DMS 273 treated with DMSO at 0.1 percent for 48 hours (cell line): Measurements from ENCODE around the gene ZNF491.
A peak's percentile ranks its signal among the peaks of the same experiment; 100 is the strongest.
"Not testable (repeated sequence)": the region's sequence is repeated elsewhere in the genome, so short reads cannot be mapped to it uniquely, and the experiment has no call there.

Experiments used
- DNase-seq: peaks from one replicate; lab custom pipeline; 2025; lab: John Stamatoyannopoulos, UW

Gene ZNF491

DNA sequence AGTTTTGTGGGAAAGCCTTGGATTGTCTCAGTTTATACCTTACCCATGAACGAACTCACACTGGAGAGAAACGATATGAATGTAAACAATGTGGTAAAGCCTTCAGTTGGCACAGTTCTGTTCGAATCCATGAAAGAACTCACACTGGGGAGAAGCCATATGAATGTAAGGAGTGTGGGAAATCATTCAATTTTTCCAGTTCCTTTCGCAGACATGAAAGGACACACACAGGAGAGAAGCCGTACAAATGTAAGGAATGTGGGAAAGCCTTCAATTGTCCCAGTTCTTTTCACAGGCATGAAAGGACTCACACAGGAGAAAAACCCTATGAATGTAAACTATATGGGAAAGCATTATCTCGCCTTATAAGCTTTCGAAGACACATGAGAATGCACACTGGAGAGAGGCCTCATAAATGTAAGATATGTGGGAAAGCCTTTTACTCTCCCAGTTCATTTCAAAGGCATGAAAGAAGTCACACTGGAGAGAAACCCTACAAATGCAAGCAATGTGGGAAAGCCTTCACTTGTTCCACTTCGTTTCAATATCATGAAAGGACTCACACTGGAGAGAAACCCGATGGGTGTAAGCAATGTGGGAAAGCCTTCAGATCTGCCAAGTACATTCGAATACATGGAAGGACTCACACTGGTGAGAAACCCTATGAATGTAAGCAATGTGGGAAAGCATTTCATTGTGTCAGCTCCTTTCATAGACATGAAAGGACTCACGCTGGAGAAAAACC is 8.2 kb downstream of the ZNF491 start:
- DNase-seq: no peak

DNA sequence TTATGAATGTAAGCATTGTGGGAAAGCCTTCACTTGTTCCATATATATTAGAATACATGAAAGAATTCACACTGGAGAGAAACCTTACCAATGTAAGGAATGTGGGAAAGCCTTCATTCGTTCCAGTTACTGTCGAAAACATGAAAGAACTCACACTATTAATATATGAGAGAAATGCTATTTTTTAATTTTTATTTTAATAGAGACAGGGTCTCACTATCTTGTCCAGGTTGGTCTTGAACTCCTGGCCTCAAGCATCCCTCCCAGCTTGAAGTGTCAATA is 8.7 kb downstream of the ZNF491 start:
- no peak for DNase-seq

DNA sequence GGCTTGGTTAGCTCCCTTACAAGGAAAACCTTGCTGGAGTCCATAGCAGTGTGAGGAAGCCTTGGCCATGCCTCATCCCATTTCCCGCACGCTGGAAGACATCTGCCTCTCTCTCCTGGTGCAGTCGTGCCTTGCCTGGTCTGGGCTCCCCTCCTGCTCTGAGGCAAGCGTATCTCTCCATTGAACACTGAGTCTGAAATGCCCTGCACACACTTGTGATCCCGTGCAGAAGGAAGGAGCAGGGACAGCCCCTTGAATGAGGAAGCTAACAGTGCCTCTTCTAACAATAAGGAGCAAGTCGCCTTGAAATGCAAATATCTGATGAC is 15.3 kb downstream of the ZNF491 start:
- DNase-seq: no peak

DNA sequence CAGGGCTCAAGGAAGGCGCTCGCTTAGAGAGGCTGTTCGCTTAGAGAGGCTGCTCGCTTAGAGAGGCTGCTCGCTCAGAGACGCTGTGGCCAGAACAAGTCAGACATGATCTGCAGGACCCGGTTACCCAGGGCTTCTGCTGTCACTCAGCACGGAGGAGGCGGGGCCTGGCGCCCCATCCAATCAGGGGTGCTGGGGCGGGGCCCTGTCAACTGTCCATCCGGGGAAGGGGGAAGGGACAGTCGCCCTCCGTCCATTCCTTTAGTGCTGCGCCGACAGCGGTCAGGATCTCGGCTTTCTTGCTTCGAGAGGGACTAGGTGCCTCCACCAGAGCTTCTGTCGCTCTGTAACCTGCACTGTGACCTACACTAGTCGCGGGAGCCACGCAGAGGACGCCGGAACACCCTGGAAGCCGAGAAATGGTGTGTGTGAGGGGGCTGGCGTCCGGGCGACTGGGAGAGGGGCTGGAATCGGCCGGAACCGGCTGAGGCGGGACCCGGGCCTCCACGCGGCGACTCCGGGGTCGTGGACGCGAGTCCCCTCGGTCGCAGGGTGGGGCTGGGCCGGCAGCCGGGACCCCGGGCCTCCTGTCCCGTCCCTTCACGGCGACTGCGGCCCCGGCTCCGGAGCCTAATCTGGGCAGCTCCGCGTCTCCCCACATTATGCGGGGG is 15.8 kb downstream of the ZNF491 start, which contains the start of gene ZNF440:
Gene ZNF440, plus strand, starts transcription at position 245 of the 671 bp plus-strand sequence. Its CDS starts 175 bp downstream, at position 420.
- DNase-seq: peak; percentile 67

DNA sequence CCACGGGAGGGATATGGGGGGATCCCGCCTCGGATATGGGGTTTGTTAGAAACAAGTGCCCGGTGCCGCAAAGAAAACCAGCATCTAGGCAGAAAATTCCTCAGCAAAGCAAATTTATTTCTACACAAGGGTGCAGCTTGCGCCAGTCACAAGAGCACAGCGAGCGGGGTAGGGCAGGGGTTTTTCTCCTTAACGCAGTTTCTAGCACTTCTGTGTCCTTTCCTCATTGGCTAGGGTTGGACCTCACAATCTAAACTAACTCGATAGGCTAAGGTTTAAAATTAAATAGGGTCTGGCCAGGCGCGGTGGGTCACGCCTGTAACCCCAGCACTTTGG is 16.3 kb downstream of the ZNF491 start:
- DNase-seq: no peak

DNA sequence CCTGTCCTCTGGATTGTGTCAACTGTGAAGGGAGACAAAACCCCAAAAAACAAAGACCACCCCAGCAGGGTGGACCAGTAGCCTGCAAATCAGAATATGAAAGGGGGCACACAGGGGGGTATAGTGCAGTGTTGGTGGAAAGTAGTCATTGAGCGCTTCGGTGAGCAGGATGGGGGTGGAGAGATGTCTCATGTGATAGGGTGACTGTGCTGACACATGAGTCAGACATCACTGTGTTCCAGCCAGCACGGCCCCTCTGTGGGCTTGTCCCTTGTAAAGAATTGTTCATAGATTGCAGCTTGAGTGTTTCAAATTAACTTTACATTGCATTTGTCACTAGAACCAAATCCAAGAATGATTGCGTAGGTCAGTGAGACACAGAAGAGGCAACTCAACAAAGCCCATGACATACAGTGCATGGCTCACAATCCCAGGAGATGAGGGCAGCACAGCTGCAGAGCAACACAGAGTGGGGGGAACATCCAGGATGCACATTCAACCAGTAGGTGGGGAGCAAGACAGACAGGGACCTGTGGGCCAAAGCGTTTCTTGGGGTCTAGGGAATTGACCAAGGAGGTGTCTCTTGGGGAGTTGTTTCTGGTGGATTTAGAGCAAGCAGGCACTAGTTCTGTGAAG is 23.3 kb downstream of the ZNF491 start:
- no peak for DNase-seq

DNA sequence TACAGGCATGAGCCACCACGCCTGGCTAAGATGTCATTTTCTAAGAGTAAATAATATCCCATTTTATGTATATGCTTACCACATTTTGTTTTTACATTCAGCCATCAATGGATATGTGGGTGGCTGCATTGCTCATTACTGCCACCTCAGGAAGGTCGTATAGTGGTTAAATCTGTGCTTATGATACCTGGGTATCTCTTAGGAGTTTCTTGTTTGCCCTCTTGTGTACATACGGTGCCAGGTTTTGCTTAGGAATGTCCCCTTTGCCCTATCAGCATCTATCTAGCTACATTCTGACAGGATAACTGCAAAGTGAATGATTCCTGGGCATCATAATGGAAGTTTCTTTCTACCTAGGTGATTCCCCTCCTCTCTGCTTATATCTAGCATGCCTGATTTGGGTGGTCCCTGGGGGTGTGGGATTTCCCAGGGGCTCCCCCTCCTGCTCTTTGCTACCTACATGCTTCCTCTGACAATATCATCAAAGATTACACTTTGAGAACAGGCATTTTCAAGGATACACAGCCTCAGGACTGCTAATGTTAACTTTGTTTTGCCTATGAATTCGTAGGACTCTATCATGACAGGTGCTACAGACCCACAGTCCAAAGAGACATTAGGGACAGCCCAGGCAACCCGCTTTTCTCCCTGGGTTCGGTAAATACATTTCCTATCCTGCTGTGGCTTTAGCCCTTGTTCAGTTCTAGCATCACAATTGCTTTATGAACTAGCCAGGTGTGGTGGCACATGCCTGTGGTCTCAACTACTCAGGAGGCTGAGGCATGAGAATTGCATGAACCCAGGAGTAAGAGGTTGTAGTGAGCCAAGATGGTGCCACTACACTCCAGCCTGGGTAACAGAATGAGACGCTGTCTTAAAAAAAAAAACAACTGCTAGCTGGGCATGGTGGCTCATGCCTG is 30.9 kb downstream of the ZNF491 start:
- not testable (repeated sequence) for DNase-seq

DNA sequence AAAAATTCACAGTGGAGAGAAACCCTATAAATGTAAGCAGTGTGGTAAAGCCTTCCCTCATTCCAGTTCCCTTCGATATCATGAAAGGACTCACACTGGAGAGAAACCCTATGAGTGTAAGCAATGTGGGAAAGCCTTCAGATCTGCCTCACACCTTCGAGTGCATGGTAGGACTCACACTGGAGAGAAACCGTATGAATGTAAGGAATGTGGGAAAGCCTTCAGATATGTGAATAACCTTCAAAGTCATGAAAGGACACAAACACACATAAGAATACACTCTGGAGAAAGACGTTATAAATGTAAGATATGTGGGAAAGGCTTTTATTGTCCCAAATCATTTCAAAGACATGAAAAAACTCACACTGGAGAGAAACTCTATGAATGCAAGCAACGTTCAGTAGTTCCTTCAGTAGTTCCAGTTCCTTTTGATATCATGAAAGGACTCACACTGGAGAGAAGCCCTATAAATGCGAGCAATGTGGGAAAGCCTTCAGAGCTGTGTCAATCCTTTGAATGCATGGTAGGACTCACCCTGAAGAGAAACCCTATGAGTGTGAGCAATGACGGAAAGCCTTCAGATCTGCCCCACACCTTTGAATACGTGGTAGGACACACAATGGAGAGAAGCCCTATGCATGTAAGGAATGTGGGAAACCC is 34.1 kb downstream of the ZNF491 start:
- DNase-seq: no peak

DNA sequence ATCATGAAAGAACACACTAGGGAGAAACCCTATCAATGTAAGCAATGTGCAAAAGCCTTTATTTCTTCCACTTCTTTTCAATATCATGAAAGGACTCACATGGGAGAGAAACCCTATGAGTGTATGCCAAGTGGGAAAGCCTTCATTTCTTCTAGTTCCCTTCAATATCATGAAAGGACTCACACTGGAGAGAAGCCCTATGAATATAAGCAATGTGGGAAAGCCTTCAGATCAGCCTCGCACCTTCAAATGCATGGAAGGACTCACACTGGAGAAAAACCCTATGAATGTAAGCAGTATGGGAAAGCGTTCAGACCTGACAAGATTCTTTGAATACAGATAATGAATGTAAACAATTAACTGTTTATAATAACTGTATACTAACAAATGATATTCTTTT is 35.2 kb downstream of the ZNF491 start:
- no peak for DNase-seq

DNA sequence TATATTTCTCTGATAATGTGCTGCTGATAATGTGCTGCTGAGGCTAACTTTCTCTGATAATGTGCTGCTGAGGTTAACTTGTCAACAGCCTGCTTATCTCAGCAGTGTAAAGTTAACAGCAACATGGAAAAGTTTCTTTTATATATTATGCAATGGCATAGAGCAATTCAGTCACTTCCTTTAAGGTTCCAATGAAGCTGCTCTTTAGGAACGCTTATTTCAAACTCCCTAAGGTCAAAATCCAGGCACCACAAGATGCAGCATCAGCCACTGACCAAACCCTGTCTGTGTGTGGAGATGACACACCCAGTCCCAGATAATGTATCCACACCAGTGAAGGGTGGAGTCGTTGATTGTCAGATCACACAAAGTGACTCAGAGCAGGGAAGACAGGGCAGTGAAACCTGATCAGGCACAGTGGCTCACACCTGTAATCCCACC is 37.3 kb downstream of the ZNF491 start:
- DNase-seq: not testable (repeated sequence)

DNA sequence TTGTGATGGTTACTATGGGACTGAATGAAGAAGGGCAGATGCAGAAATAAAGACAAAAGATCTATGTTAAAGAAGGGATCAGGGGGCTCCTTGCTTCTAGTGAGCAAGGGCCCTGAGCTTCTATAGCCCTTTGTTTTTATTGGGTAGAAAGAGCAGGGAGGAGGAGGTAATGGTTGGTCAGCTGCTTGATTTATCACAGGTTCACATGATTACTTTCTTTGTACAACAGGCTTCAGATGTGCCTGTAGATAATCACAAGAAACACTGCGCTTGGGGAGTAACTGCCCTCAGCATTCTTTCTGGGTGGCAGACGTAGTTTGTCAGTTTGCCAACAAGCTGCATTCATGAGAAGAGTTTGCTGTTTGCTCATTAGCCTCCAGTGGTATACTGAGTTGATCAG is 45.4 kb downstream of the ZNF491 start:
- DNase-seq: no peak

DNA sequence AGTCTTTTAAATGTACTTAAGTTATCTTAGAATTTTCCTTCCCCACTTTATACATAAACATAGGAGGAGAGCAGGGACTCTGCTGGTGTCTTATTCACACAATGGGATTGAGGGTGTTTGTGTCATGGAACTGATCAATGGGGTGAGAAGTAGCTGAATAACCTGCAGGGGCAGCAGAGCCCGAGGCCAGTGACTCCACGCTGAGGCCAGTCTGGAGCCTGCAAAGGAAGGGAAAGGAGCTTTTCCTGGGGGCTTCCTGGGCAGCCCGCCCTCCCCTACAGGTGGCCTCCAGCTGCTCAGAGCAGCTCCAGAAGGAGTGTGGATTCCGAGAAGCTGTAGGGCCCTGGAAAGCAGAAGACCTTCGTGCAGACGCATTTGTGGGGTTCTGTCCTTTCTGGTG is 49.3 kb downstream of the ZNF491 start:
- not testable (repeated sequence) for DNase-seq

DNA sequence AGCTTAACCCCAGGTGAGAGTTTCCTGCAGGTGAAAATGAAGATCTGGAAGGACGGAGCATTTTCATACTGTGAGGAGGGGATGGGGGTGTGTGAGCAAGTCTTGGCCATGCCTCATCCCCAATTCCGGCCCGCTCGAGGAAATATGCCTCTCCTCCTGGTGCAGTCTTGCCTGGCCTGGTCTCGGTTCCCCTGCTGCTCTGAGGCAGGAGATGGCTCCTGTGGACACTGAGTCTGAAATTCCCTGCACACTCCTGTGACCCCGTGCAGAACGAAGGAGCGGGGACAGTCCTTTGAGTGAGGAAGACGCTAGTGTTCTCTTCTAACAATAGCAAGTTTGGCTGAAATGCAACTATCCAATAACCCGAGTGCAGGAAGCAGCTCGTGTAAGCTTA is 49.9 kb downstream of the ZNF491 start:
- no peak for DNase-seq

DNA sequence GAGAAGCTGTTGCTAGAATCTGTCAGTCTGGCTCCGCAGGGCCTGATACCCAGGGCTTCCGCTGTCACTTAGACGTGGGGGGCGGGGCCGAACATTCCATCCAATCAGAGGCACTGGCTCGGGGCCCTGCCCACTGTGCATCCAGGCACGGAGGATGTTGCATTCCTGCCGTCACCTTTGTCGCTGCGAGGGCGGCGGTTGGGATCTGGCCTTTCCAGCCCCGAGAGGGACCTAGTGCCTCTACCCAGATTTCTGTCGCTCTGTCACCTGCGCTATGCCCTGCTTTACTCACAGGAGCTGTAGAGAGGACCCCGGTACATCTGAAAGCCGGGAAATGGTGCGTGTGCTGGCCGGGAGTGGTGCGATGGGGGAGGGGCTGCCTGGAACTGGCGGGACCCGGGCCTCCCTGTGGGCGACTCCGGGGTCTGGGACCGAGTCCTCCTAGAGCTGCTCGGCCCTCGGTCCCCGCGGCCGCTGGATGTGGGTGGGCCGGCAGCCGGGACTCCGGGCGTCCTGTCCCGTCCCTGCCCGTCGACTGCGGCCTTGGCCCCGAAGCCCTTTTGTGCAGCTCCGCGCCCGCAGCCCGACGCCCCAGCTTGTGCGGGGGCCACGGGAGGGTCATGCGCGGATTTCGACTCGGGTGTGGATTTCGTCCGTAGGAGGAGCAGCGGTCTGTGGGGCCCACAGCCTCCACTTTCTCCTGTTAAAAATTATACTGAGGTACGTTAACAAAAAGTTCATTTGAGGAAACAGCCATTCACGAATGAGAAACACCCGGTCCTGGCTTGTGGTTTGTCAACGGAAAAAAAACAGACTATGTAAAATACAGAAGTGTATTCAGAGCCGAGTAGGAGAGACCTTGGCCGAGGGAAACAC is 50.5 kb downstream of the ZNF491 start, which contains the start of gene ZNF439:
Gene ZNF439, plus strand, starts transcription at position 133 of the 876 bp plus-strand sequence. Its CDS starts 142 bp downstream, at position 275.
- peak; percentile 13 for DNase-seq

DNA sequence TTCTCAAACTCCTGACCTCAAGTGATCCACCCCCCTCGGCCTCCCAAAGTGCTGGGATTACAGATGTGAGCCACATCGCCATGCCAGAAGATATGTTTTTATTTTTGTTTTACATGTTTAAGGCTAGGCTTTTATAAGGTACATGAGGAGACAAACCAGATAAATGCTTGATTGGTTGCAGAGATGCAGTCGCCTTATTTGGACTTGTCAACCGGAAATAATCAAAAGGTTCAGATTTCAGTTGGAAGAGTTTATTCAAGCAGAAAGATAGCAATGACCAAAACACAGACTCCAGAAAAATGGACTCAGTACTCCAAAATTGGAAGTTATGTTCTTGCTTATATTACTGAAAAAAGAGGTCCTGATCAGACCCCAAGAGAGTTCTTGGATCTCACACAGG is 52.0 kb downstream of the ZNF491 start:
- DNase-seq: not testable (repeated sequence)

DNA sequence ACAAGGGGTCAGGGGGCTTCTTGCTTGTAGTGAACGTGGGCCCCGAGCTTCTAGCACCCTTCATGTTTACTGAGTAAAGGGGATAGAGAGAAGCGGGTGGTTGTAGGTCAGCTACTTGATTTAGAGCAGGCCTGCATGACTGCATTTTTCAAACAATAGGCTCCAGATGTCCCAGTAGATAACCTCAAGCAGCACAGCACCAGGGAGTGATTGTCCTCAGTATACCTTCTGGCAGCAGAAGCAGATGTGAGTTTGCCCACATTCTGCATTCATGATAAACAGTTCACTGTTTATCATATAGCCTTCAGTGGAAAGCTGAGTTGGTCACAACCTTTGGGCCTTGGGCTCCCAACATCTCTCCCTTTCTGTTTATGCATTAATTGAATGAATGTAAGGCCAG is 55.0 kb downstream of the ZNF491 start:
- no peak for DNase-seq

DNA sequence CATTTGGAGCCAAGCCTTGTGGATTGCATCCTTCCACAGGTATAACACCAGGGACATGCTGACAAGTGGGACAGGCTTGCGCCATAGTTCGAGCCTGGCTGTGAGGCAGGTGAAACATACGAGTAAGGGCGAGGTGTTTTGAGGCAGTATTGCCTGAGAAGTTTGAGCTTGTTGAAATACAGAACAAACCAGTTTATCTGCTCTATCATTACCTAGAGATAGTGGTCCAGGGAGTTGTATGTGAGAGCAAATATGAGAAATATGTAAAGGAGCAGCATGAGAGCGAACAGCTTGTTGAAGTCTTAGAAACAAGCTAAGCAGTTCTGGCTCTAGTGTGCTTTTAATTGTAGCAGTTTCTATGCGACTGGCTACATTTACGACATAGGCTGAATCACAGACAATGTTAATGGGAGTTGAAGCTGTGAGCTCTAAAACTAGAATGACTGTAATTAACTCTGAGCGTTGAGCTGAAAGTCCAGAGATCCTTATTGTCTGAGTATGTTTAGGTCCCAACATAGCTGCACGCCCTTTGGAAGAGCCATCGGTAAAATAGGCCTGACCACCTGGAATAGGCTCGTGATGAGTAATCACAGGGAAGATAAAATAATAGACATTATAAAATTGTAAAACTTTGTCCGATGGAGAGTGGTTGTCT is 58.4 kb downstream of the ZNF491 start:
- DNase-seq: no peak
